Measurements from ENCODE around the gene CORO2B. TPM values are rescaled to one million over a fixed set of nuclear protein-coding genes. Genes with fewer than 3 reads are reported as not detected.

The CORO2B gene
- polyA plus RNA-seq, 1 donor from 2014 or later = 15.1 TPM

- H3K9me2 ChIP-seq (ENCODE audit: insufficient read depth, low read length) = no peaks in the 10 kb centered on the region
- TF ChIP-seq, protein P1, sequence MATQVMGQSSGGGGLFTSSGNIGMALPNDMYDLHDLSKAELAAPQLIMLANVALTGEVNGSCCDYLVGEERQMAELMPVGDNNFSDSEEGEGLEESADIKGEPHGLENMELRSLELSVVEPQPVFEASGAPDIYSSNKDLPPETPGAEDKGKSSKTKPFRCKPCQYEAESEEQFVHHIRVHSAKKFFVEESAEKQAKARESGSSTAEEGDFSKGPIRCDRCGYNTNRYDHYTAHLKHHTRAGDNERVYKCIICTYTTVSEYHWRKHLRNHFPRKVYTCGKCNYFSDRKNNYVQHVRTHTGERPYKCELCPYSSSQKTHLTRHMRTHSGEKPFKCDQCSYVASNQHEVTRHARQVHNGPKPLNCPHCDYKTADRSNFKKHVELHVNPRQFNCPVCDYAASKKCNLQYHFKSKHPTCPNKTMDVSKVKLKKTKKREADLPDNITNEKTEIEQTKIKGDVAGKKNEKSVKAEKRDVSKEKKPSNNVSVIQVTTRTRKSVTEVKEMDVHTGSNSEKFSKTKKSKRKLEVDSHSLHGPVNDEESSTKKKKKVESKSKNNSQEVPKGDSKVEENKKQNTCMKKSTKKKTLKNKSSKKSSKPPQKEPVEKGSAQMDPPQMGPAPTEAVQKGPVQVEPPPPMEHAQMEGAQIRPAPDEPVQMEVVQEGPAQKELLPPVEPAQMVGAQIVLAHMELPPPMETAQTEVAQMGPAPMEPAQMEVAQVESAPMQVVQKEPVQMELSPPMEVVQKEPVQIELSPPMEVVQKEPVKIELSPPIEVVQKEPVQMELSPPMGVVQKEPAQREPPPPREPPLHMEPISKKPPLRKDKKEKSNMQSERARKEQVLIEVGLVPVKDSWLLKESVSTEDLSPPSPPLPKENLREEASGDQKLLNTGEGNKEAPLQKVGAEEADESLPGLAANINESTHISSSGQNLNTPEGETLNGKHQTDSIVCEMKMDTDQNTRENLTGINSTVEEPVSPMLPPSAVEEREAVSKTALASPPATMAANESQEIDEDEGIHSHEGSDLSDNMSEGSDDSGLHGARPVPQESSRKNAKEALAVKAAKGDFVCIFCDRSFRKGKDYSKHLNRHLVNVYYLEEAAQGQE (IDR thresholded peaks at IDR 0.05; ENCODE audit: borderline replicate concordance) = no peak
- TF ChIP-seq TAF1 (IDR thresholded peaks at IDR 0.05; ENCODE audit: low read depth) (no peak), EZH2 (IDR thresholded peaks at IDR 0.05; ENCODE audit: borderline replicate concordance, insufficient read depth, low read length, poor library complexity, severe bottlenecking) (no peak), RAD21 (conservative IDR thresholded peaks at IDR 0.05) (no peak), MXI1 (conservative IDR thresholded peaks at IDR 0.05; ENCODE audit: poor library complexity, severe bottlenecking) (no peak), CTCF (IDR thresholded peaks at IDR 0.05; ENCODE audit: poor library complexity, severe bottlenecking) (no peak), EP300 (conservative IDR thresholded peaks at IDR 0.05; ENCODE audit: poor library complexity, severe bottlenecking) (no peak), SMC3 (conservative IDR thresholded peaks at IDR 0.05; ENCODE audit: poor library complexity) (no peak), POLR2AphosphoS5 (IDR thresholded peaks at IDR 0.05) (no peak)
- no peaks in the 10 kb centered on the region for H3K9me3 ChIP-seq (ENCODE audit: low read length)
- H3K9ac ChIP-seq (ENCODE audit: low read length) = no peak overlapping the region
- H3K4me3 ChIP-seq (ENCODE audit: low read length) = no peak overlapping the region
- H4K20me1 ChIP-seq (ENCODE audit: insufficient read depth) = no peaks in the 10 kb centered on the region
- H3K79me2 ChIP-seq (replicated peaks; ENCODE audit: insufficient read depth, low read length) = peaks cover 11% of the 10 kb centered on the region
- H3F3A ChIP-seq (ENCODE audit: insufficient read depth, low read length, poor library complexity, severe bottlenecking) = no peaks in the 10 kb centered on the region
- no peak overlapping the region for H2AFZ ChIP-seq (ENCODE audit: low read depth, low read length)
- no peak overlapping the region for H3K4me2 ChIP-seq (ENCODE audit: low read length)
- no peak overlapping the region for H3K27ac ChIP-seq (ENCODE audit: low read length)
- no peaks in the 10 kb centered on the region for H3K36me3 ChIP-seq (ENCODE audit: insufficient read depth, low read length)
- no peaks in the 10 kb centered on the region for H3K27me3 ChIP-seq (ENCODE audit: insufficient read depth, low read depth, low read length)
Observed at GRCh38 chr15:68618908-68619698, 40.3 kb downstream of the CORO2B start.

GRCh38 chr15:68620721-68621527 is 42.1 kb downstream of the CORO2B start:
- H3K36me3 ChIP-seq (ENCODE audit: insufficient read depth, low read length) = no peaks in the 10 kb centered on the region
- TF ChIP-seq POLR2AphosphoS5 (IDR thresholded peaks at IDR 0.05) = no peak
- TF ChIP-seq RAD21 (conservative IDR thresholded peaks at IDR 0.05) = no peak
- no peak for TF ChIP-seq EZH2 (IDR thresholded peaks at IDR 0.05; ENCODE audit: borderline replicate concordance, insufficient read depth, low read length, poor library complexity, severe bottlenecking)
- TF ChIP-seq TAF1 (IDR thresholded peaks at IDR 0.05; ENCODE audit: low read depth) = no peak
- TF ChIP-seq MXI1 (conservative IDR thresholded peaks at IDR 0.05; ENCODE audit: poor library complexity, severe bottlenecking) = no peak
- no peak overlapping the region for H3K9ac ChIP-seq (ENCODE audit: low read length)
- no peaks in the 10 kb centered on the region for H3F3A ChIP-seq (ENCODE audit: insufficient read depth, low read length, poor library complexity, severe bottlenecking)
- H3K79me2 ChIP-seq (replicated peaks; ENCODE audit: insufficient read depth, low read length) = peaks cover 11% of the 10 kb centered on the region
- no peak overlapping the region for H3K4me2 ChIP-seq (ENCODE audit: low read length)
- H3K27me3 ChIP-seq (ENCODE audit: insufficient read depth, low read depth, low read length) = no peaks in the 10 kb centered on the region
- no peak overlapping the region for H3K4me3 ChIP-seq (ENCODE audit: low read length)
- H3K9me2 ChIP-seq (ENCODE audit: insufficient read depth, low read length) = no peaks in the 10 kb centered on the region
- H2AFZ ChIP-seq (ENCODE audit: low read depth, low read length) = no peak overlapping the region
- H3K27ac ChIP-seq (ENCODE audit: low read length) = no peak overlapping the region
- no peaks in the 10 kb centered on the region for H3K9me3 ChIP-seq (ENCODE audit: low read length)
- no peaks in the 10 kb centered on the region for H4K20me1 ChIP-seq (ENCODE audit: insufficient read depth)

Measured in neural cell (in vitro differentiated cells).